ENCODE results near the gene HSD11B2. TPM values are rescaled to one million over a fixed set of nuclear protein-coding genes. Genes with fewer than 3 reads are reported as not detected.

Gene HSD11B2
- total RNA-seq, 1 experiment from 2014 or later, result 5.3 TPM

DNA sequence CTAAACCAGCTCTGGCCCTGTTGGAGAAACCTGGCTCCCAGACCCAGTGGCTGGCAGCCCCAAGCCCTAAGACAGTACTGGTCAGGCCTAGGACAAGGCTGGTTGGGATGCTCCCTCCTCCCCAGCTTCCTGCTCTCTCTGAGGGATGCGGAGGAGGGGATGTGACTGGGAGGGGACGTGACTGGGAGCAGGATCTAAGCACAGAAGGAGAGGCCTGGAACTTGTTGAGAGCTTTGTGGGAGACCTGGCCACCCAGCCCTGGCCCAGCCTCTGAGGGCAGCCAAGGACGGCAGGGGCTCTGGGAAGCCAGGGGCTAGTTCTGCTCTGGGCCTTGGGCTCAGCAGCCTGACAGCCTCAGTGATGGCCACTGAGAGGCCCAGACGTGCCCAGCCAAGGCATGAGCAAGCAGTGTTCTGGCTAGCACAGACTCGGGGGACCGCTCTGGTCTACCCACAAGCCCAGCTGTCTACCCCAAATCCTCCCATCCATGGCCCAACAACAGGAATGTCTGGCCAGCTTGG lies 27.3 kb downstream of the HSD11B2 start:
- BruUV-seq (replicated peaks), result no TSS peak

DNA sequence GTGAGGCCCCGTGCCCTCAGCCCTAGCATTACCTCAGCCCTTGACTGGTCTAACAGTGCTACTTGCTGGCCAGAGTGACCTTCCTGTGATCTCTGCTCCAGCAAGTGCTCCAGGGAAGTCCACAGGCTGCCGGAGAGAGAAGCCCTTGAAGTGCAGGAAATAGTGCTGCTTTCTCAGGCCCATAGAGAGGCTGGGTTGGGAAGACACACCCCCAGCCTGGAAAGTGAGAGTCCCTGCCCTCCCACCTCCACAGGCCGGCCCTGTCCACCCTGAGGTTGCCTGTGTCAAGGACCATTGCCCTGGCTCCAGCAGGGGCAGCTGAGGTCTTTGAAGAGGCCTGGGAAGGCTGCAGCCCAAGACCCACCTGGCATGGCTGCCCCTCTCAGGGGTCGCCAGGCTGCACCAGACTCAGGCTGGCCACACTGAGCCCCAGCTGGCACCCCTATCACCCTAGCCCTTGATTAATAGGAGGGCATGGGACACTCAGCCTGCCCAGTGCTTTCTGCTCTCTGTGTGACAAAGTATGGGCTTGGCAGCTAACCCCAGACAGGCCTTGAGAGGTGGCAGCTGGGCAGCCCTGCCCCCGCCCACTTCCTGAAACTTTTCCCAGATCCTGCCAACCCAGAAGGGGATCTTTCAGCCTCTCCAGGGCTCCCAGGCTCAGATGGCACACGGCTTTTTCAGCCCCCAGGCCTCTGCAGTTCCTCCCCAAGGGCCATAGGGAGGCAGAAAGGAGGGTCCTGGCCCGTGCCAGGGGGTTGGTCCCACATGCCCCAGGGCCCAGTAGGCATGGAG lies 28.3 kb downstream of the HSD11B2 start:
- no peak for DNase-seq
- no TSS peak for BruUV-seq (replicated peaks)
- Histone ChIP-seq H3K79me2 (ENCODE audit: low read depth) (0 out of 2 replicates have a peak, but pooled peaks cover 7% of the 10 kb centered on the region), H4K20me1 (ENCODE audit: insufficient read depth) (peaks cover 37% of the 10 kb centered on the region), H3K4me2 (no peak overlapping the region), H2AFZ (no peak overlapping the region), H3K9me3 (ENCODE audit: insufficient read depth, low read depth) (no peaks in the 10 kb centered on the region), H3K36me3 (ENCODE audit: low read depth) (no peaks in the 10 kb centered on the region), H3K27ac (no peak overlapping the region), H3F3A (ENCODE audit: insufficient read depth, low read depth) (no peaks in the 10 kb centered on the region), H3K9me2 (ENCODE audit: insufficient read depth) (no peaks in the 10 kb centered on the region), H3K4me3 (no peak overlapping the region), H3K27me3 (ENCODE audit: insufficient read depth, low read depth) (no peaks in the 10 kb centered on the region), H3K4me1 (replicated peaks; ENCODE audit: insufficient read depth) (no peaks in the 10 kb centered on the region)
- POLR2A ChIA-PET (ENCODE audit: unreplicated experiment), result no interaction called here
- CTCF ChIA-PET, result no interaction called here
- intact Hi-C loops (cut with micrococcal nuclease; ENCODE audit: unreplicated experiment), result no loop called here
- no peak for TF ChIP-seq EZH2 (IDR thresholded peaks at IDR 0.05; ENCODE audit: low read depth)
- TF ChIP-seq, protein P1, sequence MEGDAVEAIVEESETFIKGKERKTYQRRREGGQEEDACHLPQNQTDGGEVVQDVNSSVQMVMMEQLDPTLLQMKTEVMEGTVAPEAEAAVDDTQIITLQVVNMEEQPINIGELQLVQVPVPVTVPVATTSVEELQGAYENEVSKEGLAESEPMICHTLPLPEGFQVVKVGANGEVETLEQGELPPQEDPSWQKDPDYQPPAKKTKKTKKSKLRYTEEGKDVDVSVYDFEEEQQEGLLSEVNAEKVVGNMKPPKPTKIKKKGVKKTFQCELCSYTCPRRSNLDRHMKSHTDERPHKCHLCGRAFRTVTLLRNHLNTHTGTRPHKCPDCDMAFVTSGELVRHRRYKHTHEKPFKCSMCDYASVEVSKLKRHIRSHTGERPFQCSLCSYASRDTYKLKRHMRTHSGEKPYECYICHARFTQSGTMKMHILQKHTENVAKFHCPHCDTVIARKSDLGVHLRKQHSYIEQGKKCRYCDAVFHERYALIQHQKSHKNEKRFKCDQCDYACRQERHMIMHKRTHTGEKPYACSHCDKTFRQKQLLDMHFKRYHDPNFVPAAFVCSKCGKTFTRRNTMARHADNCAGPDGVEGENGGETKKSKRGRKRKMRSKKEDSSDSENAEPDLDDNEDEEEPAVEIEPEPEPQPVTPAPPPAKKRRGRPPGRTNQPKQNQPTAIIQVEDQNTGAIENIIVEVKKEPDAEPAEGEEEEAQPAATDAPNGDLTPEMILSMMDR (conservative IDR thresholded peaks at IDR 0.05), result no peak

More for the DNA sequence above, 27.3 kb downstream of the HSD11B2 start:
- no peaks in the 10 kb centered on the region for H3K4me1 ChIP-seq (replicated peaks; ENCODE audit: insufficient read depth)
- TF ChIP-seq EZH2 (IDR thresholded peaks at IDR 0.05; ENCODE audit: low read depth), result no peak
- TF ChIP-seq, protein P1 (conservative IDR thresholded peaks at IDR 0.05), result no peak
- H3K9me2 ChIP-seq (ENCODE audit: insufficient read depth), result no peaks in the 10 kb centered on the region
- H3K79me2 ChIP-seq (ENCODE audit: low read depth), result 0 out of 2 replicates have a peak, but pooled peaks cover 7% of the 10 kb centered on the region
- POLR2A ChIA-PET (ENCODE audit: unreplicated experiment), result no interaction called here
- intact Hi-C loops (cut with micrococcal nuclease; ENCODE audit: unreplicated experiment), result no loop called here
- H3K4me2 ChIP-seq, result no peak overlapping the region
- CTCF ChIA-PET, result no interaction called here
- no peak overlapping the region for H3K27ac ChIP-seq
- no peaks in the 10 kb centered on the region for H3F3A ChIP-seq (ENCODE audit: insufficient read depth, low read depth)
- no peaks in the 10 kb centered on the region for H3K9me3 ChIP-seq (ENCODE audit: insufficient read depth, low read depth)
- H4K20me1 ChIP-seq (ENCODE audit: insufficient read depth), result peaks cover 31% of the 10 kb centered on the region
- no peaks in the 10 kb centered on the region for H3K27me3 ChIP-seq (ENCODE audit: insufficient read depth, low read depth)
- no peak overlapping the region for H2AFZ ChIP-seq
- H3K4me3 ChIP-seq, result no peak overlapping the region
- no peaks in the 10 kb centered on the region for H3K36me3 ChIP-seq (ENCODE audit: low read depth)
- no peak for DNase-seq

DNA sequence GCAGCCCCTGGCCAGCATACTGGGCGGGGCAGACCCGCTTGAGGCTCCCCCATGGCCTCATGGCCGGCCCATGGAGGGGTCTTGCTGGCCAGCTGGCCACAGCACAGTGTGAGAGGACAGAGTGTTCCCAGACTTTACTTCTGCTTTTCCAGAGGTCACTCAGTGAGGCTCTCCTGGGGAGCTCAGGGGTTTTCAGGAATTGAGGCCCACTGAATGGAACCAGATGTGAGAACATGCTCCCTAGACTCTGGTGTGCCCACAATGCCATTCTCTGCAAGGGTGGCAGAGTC lies 28.9 kb downstream of the HSD11B2 start:
- H3K27me3 ChIP-seq (ENCODE audit: insufficient read depth, low read depth), result no peaks in the 10 kb centered on the region
- POLR2A ChIA-PET (ENCODE audit: unreplicated experiment), result no interaction called here
- CTCF ChIA-PET, result interaction anchor here (0.6 kb wide), 1 partner anchor 307 kb away, joined by 9 read pairs; no protein-coding TSS in a partner anchor
- H3K36me3 ChIP-seq (ENCODE audit: low read depth), result no peaks in the 10 kb centered on the region
- DNase-seq, result no peak
- no peaks in the 10 kb centered on the region for H3K9me3 ChIP-seq (ENCODE audit: insufficient read depth, low read depth)
- H2AFZ ChIP-seq, result no peak overlapping the region
- intact Hi-C loops (cut with micrococcal nuclease; ENCODE audit: unreplicated experiment), result loop anchor here (10.0 kb wide), 2 partner anchors 265 to 565 kb away; partner anchors contain the start of genes E2F4, ELMO3 and EXOC3L1
- no peaks in the 10 kb centered on the region for H3K4me1 ChIP-seq (replicated peaks; ENCODE audit: insufficient read depth)
- H3K79me2 ChIP-seq (ENCODE audit: low read depth), result peaks cover 12% of the 10 kb centered on the region; the same call in 1 of the 2 replicates
- H3K4me3 ChIP-seq, result no peak overlapping the region
- no peak for TF ChIP-seq EZH2 (IDR thresholded peaks at IDR 0.05; ENCODE audit: low read depth)
- TF ChIP-seq, protein P1 (conservative IDR thresholded peaks at IDR 0.05), result no peak
- no peaks in the 10 kb centered on the region for H3F3A ChIP-seq (ENCODE audit: insufficient read depth, low read depth)
- BruUV-seq (replicated peaks), result no TSS peak
- H3K4me2 ChIP-seq, result no peak overlapping the region
- no peaks in the 10 kb centered on the region for H3K9me2 ChIP-seq (ENCODE audit: insufficient read depth)
- H4K20me1 ChIP-seq (ENCODE audit: insufficient read depth), result peaks cover 43% of the 10 kb centered on the region
- H3K27ac ChIP-seq, result no peak overlapping the region

Measured in PC-9 (cell line).